GM19438 (cell line): Measurements from ENCODE around the gene CXCR5.
A peak's percentile ranks its signal among the peaks of the same experiment; 100 is the strongest.

ENCODE experiments used
- ATAC-seq: cut with Tn5 transposase; IDR thresholded peaks from one replicate; pipeline ENCODE4 v1.9.1; 2021; ENCODE audit warnings: low read depth; ENCODE audit not compliant: unreplicated experiment

The CXCR5 gene

DNA sequence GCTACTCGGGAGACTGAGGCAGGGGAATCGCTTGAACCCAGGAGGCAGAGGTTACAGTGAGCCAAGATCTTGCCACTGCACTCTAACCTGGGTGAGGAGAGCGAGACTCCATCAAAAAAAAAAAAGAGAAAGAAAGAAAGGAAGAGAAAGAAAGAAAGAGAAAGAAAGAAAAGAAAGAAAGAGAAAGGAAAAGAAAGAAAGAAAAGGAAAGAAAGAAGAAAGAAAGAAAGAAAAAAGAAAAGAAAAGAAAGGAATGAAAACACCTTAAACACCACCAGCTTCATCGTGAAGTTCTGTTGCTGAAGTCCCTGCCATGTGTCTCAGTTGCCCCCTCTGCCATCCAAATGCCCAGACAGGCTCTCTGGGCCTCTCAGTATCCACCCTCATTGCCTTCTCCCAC, 9.9 kb upstream of the CXCR5 start:
- ATAC-seq, result no peak

DNA sequence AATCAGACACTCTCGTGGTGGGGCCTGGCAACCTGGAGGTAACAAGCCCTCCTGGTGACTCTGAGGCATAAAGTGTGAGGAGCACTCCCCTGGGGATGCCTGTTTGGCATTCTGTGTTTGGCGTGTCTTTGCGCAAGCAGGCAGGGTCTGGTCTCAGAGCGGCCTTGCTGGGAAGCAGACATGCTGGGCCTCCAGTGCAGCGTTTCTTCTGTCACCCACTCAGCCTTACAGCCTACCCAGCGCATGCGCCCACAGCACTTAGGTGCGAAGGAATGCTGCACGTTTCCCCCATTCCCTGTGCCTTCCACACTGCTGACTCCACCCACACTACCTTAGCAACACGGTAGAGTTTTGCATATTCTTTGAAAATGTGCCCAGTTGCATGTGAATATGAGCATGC, 7.4 kb upstream of the CXCR5 start:
- ATAC-seq, result no peak

DNA sequence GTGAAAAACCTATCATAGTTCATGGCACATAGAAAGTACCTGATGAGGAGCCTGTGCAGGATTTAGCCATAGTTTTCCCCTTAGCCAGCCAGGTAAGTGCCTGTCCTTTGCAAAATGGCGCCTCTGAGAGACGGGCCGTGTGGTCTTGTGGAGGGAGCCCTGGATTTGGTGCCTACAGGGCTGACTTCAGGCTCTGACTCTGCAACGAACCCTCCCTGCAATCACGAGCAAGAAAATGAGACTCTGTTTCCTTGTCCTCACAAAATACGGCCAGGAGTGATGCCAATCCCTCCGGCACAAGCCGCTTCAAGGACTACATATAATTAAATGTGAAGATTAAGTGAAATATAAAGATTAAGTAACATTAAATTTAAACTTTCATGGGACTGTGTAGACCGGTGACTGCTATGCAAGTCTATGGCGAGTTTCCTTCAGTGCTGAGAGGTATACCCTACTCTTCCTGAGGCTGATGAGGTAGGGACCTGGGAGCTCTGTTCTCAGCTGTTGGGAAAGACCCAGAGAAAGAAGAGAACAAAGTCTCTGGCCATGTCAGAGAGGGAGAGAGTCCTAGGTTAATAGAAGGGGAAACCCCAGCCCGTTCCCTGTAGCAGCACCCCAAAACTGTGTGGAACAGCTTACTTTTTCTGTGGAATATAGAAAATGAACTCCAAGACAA, 6.1 kb upstream of the CXCR5 start:
- ATAC-seq, result no peak

DNA sequence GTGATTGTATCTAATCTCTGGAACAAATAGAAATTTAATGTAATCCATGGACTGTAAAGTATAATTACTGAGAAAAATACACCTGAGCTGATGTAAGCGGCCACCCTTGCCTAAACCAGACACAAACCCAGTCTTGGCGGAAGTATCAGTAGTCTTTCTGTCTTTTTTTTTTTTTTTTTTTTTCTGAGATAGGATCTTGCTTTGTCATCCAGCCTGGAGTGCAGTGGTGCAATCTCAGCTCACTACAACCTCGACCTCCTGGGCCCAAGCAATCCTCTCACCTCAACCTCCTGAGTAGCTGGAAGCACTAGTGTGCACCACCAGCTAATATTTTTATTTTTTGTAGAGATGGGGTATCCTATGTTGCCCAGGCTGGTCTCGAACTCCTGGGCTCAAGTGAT, 5.5 kb upstream of the CXCR5 start:
- no peak for ATAC-seq

DNA sequence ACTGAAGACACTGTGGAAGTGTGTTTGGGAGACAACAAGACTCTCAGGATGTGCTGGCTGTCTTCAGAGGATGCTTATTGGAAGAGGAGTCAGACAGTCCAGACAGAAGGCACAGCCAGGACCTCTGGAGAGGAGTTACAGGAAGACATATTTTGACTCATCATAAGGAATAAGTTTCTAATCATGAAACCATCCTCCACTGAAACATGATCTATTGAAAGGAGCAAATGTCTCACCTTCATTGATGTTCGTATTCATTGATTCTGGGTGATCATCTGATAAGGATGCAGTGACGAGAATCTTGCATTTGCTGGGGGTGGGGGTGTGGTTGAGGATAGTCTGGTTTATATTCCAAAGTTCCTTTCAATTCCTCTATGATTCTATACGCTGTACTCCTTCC, 2.5 kb upstream of the CXCR5 start:
- no peak for ATAC-seq

DNA sequence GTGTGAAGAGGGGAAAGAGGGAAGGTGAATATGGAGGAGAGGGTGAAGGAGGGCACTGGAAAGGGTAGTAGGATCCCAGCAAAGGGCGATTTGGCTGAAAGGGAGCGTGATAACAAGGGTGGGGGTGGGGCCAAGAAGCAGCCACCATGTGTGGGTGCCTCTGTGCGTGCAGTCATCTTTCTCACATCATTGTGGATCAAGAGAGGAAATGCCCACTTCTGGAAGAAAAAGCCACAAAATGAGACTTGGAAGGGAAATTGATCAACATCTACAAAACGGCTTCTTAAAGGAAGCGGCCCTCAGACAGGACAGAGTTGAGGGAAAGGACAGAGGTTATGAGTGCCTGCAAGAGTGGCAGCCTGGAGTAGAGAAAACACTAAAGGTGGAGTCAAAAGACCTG, 1.2 kb upstream of the CXCR5 start:
- ATAC-seq, result no peak

DNA sequence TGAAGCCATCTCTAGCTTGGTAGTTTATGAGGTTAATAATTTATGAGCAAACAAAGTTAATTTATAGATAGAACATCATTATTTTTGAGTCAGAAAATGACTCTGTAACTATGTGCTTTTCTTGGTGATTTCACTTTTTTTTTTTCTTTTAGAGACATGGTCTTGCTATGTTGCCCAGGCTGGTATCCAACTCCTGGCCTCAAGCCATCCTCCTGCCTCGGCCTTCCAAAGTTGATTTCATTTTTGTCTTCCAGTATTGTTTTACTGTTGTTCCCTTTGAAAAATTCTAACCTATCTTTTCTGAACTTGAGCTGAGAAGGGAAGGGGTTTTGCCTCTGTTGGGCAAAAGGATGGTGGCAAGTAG, 706 bp upstream of the CXCR5 start:
- ATAC-seq, result no peak

DNA sequence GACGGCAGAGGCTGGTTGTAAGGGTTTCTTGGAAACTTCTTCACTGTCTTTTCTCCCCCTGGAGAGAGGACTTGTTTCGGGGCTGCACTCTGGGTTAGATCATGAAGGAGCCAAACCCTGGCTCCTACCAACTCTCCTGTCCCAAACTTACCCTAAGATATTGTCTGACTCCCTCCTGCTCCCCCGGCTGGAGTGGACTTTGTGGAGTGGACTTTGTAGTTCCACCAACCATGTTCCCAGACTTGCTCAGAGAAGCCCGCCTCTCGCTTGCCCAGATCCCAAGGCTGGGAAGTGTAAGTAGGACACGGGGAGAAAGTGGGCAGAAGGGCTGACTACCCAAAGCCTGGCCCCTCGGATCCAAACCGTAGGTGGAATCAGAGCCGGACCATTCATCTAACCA, 1.2 kb downstream of the CXCR5 start:
- no peak for ATAC-seq

DNA sequence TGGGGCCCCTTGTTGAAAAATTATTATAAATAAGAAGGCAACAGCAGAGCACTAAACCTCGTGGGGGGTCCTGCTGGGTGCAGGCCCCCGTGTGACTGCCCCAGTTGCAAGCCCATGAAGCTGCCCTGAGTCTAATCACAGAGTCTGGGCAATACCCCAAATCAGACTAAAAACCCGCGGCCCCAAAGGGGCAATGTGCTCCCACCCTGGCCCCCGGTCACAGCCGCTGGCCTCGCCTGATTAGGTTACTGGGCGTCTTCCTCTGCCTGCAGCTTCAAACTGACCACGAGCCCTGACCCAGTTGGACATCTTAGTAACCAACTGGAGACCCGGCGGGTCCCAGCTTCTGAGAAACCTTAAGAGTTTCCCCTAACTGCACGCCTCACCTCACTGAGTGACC, 1.6 kb downstream of the CXCR5 start:
- ATAC-seq, result no peak

DNA sequence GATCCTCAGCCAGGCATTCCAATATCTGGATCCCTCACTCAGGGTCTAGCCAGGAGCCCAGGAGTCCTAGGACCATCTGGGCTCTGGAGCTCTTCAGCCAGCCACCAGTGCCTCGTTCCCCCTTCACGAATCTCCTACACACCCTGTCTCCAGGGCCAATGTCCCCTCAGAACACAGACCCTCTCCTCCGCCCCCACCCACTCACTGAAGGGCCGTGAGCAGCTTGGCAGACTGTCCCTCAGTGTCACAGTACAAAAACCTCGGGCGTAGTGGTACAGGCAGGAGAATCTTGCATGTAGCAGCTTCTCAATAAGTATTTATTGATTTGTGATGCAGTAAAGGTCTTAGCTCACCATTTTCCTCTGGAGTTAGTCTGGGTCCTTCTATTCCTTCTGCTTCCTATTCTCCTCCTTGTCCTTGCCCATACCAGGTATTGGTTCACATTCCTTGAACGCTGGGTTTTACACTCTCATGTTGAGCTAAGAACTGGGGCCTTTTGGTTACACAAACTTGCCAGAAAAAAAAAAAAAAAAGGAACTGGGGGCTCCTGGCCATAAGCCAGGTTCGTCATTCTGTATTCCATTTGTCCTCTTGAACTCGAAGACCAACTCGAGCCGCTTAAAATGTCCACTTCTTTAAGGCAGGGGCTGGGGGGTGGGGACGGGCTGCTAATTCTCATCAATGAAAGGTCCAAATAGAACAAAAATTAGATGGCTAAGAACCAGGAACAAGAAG, 2.3 kb downstream of the CXCR5 start:
- ATAC-seq, result no peak

DNA sequence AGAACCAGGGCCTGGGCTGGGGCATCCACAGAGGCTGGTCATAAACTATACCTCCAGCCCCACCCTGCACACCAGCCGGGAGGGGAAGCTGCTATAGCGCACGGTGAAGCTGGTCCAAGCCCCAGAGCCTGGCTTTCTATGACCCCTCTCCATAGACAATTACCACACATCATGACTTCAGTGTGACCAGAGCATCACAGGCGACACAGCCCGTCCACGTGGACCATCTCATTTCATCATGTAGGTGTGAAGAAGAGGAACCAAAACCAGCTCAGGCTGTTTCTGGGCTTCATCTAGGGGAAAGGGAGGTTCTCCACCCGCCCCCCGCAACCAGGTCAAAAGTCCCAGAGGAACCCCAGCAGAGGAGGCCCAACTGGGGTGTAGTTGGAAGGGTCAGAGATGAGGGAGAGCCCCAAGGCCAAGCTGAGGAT, 3.0 kb downstream of the CXCR5 start:
- ATAC-seq, result peak; percentile 52

DNA sequence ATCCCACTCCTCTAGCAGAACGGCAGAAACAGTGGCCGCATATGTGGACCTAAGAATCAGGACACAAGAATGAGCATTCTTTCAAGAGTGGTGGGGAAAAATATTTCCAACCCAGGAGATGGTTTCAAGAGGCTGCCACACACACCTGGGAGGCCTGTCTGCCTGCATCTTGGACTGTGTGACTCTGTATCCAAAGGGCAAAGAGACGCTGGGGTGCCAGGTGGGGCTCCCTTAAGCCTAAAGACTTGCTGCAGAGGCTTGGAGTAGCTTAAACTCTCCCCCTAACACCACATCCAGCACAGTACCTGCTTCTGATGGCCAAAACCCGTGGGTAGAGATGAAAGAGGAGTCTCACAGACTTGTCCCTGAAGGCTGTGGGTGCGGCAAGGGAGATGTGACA, 3.5 kb downstream of the CXCR5 start:
- ATAC-seq, result no peak

DNA sequence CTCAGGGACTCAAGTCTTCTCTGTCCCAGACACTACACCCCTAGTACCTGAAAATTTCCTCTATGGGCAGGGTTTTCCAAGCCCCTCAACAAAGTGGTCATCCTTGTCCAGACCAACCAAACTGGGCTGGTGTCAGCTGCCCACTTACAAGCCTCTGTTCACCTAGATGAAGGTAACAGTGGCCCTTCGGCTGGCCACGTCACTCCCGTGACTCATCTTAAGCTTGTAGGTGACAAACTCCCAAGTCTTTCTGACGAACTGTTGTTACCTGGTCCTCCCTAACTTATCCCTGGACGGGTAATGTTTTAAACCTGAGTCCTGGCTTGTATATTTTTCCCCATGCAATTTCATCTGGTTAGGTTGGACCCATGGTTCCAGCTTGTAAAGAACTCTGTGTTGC, 4.7 kb downstream of the CXCR5 start:
- no peak for ATAC-seq

DNA sequence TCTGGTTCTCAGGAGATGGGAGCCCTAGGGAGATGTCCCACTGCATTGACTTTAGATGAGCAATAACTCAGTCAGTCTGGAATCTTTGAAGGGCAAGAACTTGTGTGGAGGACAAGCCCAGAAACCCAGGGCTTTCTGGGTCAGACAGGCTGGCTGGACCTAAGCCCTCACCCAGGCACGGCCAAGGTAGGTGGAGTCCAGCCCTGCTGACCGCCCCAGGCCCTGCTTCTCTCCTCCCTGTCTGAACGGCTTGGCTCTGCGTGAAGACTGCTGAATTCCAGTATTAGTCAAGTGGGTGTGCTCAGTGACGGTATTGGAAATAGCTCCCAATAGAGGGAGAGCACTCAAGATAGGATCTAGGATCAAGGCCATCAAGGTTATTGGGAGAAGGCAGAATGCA, 6.1 kb downstream of the CXCR5 start:
- no peak for ATAC-seq

DNA sequence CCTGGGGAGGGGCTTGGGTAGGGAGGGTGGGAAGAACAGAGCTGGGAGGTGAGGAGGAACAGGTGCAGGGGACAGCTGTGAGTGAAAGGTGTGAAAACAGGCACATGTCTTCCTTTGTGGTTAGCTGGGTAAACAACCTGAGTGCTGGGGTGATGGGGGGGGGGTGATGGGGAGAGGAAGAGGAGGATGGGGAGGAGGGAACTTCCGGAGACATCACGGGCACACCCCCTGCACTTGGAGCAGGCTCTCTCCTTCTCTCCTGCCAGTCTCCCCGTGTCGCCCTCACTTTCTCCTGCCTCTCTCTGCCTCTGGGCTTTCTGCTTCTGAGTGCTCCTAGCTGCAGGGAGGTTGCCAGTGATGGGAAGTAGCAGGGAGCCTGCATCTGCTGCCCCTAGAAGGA, 8.8 kb downstream of the CXCR5 start:
- ATAC-seq, result no peak

DNA sequence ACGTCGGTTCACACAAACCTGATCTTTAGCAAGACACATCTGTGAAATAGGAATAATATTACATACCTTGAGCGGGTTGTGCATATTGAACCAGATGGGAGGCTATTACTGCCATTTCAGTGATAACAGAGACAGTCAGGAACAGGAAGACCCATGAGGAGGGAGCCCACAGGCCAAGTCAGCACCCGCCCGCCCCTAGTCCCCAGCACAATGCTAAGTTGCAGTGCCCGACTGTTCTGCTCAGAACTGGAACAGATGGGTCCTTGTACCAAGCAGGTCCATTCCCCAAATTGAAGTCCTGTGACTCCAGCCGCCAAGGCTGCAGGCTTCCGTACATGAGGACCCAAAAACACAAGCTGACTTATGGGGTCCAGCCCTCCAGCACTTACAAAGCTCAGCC, 9.3 kb downstream of the CXCR5 start:
- no peak for ATAC-seq

DNA sequence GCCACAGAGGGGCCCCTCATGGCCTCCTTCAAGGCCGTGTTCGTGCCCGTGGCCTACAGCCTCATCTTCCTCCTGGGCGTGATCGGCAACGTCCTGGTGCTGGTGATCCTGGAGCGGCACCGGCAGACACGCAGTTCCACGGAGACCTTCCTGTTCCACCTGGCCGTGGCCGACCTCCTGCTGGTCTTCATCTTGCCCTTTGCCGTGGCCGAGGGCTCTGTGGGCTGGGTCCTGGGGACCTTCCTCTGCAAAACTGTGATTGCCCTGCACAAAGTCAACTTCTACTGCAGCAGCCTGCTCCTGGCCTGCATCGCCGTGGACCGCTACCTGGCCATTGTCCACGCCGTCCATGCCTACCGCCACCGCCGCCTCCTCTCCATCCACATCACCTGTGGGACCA, 10.0 kb downstream of the CXCR5 start:
- no peak for ATAC-seq

DNA sequence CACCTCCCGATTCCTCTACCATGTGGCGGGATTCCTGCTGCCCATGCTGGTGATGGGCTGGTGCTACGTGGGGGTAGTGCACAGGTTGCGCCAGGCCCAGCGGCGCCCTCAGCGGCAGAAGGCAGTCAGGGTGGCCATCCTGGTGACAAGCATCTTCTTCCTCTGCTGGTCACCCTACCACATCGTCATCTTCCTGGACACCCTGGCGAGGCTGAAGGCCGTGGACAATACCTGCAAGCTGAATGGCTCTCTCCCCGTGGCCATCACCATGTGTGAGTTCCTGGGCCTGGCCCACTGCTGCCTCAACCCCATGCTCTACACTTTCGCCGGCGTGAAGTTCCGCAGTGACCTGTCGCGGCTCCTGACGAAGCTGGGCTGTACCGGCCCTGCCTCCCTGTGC, 10.5 kb downstream of the CXCR5 start:
- ATAC-seq, result no peak

DNA sequence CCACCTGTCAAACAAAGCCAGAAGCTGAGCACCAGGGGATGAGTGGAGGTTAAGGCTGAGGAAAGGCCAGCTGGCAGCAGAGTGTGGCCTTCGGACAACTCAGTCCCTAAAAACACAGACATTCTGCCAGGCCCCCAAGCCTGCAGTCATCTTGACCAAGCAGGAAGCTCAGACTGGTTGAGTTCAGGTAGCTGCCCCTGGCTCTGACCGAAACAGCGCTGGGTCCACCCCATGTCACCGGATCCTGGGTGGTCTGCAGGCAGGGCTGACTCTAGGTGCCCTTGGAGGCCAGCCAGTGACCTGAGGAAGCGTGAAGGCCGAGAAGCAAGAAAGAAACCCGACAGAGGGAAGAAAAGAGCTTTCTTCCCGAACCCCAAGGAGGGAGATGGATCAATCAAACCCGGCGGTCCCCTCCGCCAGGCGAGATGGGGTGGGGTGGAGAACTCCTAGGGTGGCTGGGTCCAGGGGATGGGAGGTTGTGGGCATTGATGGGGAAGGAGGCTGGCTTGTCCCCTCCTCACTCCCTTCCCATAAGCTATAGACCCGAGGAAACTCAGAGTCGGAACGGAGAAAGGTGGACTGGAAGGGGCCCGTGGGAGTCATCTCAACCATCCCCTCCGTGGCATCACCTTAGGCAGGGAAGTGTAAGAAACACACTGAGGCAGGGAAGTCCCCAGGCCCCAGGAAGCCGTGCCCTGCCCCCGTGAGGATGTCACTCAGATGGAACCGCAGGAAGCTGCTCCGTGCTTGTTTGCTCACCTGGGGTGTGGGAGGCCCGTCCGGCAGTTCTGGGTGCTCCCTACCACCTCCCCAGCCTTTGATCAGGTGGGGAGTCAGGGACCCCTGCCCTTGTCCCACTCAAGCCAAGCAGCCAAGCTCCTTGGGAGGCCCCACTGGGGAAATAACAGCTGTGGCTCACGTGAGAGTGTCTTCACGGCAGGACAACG, 11.7 kb downstream of the CXCR5 start:
- no peak for ATAC-seq

DNA sequence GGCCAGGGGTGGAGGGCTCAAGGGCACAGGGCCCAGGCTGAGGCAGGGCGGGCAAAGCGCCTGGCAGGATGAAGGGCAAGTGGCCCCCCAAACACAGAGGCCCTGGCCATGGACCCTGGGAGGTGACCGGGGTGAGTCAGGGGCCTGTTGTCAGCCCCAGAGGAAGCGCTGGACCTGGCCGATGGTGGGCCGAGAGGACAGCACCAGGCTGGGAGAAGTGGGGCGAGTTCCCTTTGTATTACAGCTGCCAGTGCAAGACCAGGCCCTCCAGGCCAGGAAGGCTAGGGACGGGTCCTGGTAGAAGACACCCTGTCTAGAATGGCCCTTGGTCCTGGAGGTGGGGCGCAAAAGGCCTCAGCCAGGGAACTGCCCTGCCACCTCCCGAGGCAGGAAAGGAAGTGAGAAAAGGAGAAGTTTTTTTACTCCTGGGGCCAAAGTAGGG, 12.8 kb downstream of the CXCR5 start:
- ATAC-seq, result no peak

DNA sequence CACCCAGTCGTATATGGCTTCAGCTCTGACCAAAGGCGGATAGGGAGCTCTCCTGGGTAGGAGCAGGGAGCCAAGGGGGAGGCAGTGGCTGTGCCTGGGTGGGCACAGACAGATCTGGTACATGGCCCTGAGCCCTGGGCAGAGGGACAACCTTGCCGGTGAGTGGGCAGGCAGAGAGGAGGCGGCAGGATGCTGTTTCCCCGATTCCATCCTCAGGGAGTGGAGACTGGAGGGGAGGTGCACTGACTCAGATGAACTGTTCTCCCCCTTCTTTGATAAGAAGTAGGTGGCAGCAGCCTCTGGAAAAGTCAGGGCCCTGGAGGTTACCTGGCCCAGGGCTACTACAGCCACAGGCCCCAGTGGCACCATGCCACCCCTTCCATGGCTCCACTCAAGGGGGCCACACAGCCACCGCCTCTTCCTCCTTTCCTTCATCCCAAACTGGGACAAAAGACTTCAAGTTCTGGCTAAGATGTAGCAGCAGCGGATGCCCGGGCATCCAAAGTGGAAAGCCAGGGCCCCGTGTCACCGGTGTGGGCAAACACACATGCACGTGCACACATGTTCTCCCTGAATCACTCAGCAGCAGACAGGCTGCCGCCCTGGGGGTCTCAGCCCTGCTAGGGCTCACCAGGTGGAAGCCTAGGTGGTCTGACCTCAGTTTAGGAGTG, 13.4 kb downstream of the CXCR5 start:
- no peak for ATAC-seq
